Panc1 (cell line): ENCODE measurements around the gene LRP5. TPM values are rescaled to one million over a fixed set of nuclear protein-coding genes. Genes with fewer than 3 reads are reported as not detected.

Experiments used
- ATAC-seq: fragments of 200-7000 bp; cut with Tn5 transposase; 2 replicates; pipeline ENCODE4 v1.9.1; 2020; ENCODE audit warnings: mild to moderate bottlenecking, moderate library complexity
- BruUV-seq: library from RNA; stranded (reverse); fragments of 400-500 nt; replicated peaks from 2 replicates; lab custom pipeline; 2021; lab: Mats Ljungman, UMichigan
- CTCF ChIA-PET: fragments of 300-600 bp; sonication (Branson Sonifier 250); formaldehyde crosslinking; loops from one replicate; lab custom pipeline; 2022; ENCODE audit warnings: antibody characterized with exemption; lab: Charles Lee
- POLR2A ChIA-PET: fragments of 300-600 bp; sonication (Branson Sonifier 250); formaldehyde crosslinking; loops from one replicate; lab custom pipeline; 2022; ENCODE audit warnings: antibody characterized with exemption; lab: Charles Lee
- DNase-seq: peaks from one replicate; pipeline ENCODE4 v3.0.0-alpha.2; 2010; ENCODE audit warnings: low read depth, low spot score
- H3K27ac ChIP-seq: 2 replicates; pipeline ENCODE4 v1.5.1; 2011; ENCODE audit warnings: mild to moderate bottlenecking, low read length, inconsistent platforms
- H3K27me3 ChIP-seq: fragments of 200-500 bp; sonication (Bioruptor generic); 2 replicates; pipeline ENCODE4 v1.6.0; 2014; ENCODE audit warnings: low read length, inconsistent platforms; ENCODE audit not compliant: control insufficient read depth, insufficient read depth
- H3K36me3 ChIP-seq: fragments of 200-500 bp; sonication (Bioruptor generic); 2 replicates; pipeline ENCODE4 v1.5.1; 2014; ENCODE audit warnings: inconsistent platforms, mild to moderate bottlenecking, low read length, moderate library complexity; ENCODE audit not compliant: control insufficient read depth, insufficient read depth
- H3K4me1 ChIP-seq: 2 replicates; pipeline ENCODE4 v1.5.1; 2011; ENCODE audit warnings: inconsistent platforms, mild to moderate bottlenecking, low read length, moderate library complexity; ENCODE audit not compliant: control insufficient read depth, insufficient read depth
- H3K4me3 ChIP-seq, 2 experiments: 2 replicates each; pipeline ENCODE4 v1.5.1; 2011 to 2012; ENCODE audit warnings: low read depth in 2 of 2, low read length in 2 of 2, mild to moderate bottlenecking in 2 of 2, inconsistent platforms in 1 of 2, moderate library complexity in 1 of 2
- H3K9me3 ChIP-seq: fragments of 200-500 bp; sonication (Bioruptor generic); 2 replicates; pipeline ENCODE4 v1.5.1; 2014; ENCODE audit warnings: low read depth, mild to moderate bottlenecking, inconsistent platforms, low read length, moderate library complexity; ENCODE audit not compliant: control insufficient read depth, insufficient read depth
- POLR2AphosphoS5 ChIP-seq: IDR thresholded peaks from 2 replicates; pipeline ENCODE4 v1.6.1; 2012; ENCODE audit warnings: mild to moderate bottlenecking, low read depth, low read length, moderate library complexity
- SIN3A ChIP-seq: IDR thresholded peaks from 2 replicates; pipeline ENCODE4 v1.6.1; 2012; ENCODE audit warnings: low read depth, mild to moderate bottlenecking, low read length, moderate library complexity, borderline replicate concordance; ENCODE audit not compliant: insufficient read depth
- TCF7L2 ChIP-seq: IDR thresholded peaks from 2 replicates; pipeline ENCODE4 v1.6.1; 2011; ENCODE audit warnings: mild to moderate bottlenecking, low read depth, low read length, inconsistent platforms
- in situ Hi-C: cut with HindIII; loops from 2 replicates; pipeline ENCODE4 v1.10.0; 2016; ENCODE audit warnings: low sequenced_read_pairs, low pct_unique_long_range_greater_than_20kb
- intact Hi-C: fragments of 100-400 bp; cut with micrococcal nuclease; formaldehyde crosslinking; loops from one replicate; pipeline ENCODE4 v1.10.0; 2022; ENCODE audit not compliant: unreplicated experiment
- total RNA-seq: library from RNA; stranded (reverse); gene quantifications from one replicate; pipeline ENCODE4 v1.2.1, GENCODE V29; 2021; ENCODE audit not compliant: unreplicated experiment
- TF ChIP-seq, protein P1 (sequence below): fragments of 450-650 bp; IDR thresholded peaks from 2 replicates; pipeline ENCODE4 v1.5.1; 2017; ENCODE audit warnings: mild to moderate bottlenecking
- TF ChIP-seq, protein P2 (sequence below), 2 experiments: IDR thresholded peaks; 2 replicates each; pipeline ENCODE4 v1.6.1; 2011 to 2012; ENCODE audit warnings: low read depth in 2 of 2, control low read depth in 1 of 2, low read length in 1 of 2, mild to moderate bottlenecking in 1 of 2, moderate library complexity in 1 of 2; ENCODE audit not compliant: insufficient read depth in 1 of 2

Gene LRP5
- total RNA-seq, 1 experiment from 2014 or later, result 171 TPM

GRCh38 chr11:68459886-68460740 lies 147.7 kb downstream of the LRP5 start:
- no peaks in the 10 kb centered on the region for H3K9me3 ChIP-seq
- ChIA-PET CTCF (interaction anchor here (0.6 kb wide), 3 partner anchors 9 to 906 kb away, joined by 4 to 7 read pairs (median 4); no protein-coding TSS in a partner anchor), POLR2A (interaction anchor here (0.6 kb wide), 2 partner anchors 340 to 415 kb away, joined by 3 read pairs; no protein-coding TSS in a partner anchor)
- ATAC-seq, result peak; percentile 90
- DNase-seq, result peak; percentile 96
- peak overlapping the region; percentile 57 to 74 for H3K4me3 ChIP-seq
- H3K4me1 ChIP-seq, result peaks cover 38% of the 10 kb centered on the region
- TF ChIP-seq SIN3A (0 out of 2 replicates have a peak, but pooled peaks have one; percentile 48), POLR2AphosphoS5 (peak; percentile 65), TCF7L2 (peak; percentile 55; the same call in 1 of the 2 replicates)
- TF ChIP-seq, protein P1, sequence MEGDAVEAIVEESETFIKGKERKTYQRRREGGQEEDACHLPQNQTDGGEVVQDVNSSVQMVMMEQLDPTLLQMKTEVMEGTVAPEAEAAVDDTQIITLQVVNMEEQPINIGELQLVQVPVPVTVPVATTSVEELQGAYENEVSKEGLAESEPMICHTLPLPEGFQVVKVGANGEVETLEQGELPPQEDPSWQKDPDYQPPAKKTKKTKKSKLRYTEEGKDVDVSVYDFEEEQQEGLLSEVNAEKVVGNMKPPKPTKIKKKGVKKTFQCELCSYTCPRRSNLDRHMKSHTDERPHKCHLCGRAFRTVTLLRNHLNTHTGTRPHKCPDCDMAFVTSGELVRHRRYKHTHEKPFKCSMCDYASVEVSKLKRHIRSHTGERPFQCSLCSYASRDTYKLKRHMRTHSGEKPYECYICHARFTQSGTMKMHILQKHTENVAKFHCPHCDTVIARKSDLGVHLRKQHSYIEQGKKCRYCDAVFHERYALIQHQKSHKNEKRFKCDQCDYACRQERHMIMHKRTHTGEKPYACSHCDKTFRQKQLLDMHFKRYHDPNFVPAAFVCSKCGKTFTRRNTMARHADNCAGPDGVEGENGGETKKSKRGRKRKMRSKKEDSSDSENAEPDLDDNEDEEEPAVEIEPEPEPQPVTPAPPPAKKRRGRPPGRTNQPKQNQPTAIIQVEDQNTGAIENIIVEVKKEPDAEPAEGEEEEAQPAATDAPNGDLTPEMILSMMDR, result no peak
- TSS peak; percentile 99 for BruUV-seq
- in situ Hi-C loops (no loop called here), intact Hi-C loops (no loop called here)
- no peaks in the 10 kb centered on the region for H3K27me3 ChIP-seq
- H3K27ac ChIP-seq, result peak overlapping the region; percentile 95
- peaks cover 5% of the 10 kb centered on the region; the same call in 1 of the 2 replicates for H3K36me3 ChIP-seq

DNA sequence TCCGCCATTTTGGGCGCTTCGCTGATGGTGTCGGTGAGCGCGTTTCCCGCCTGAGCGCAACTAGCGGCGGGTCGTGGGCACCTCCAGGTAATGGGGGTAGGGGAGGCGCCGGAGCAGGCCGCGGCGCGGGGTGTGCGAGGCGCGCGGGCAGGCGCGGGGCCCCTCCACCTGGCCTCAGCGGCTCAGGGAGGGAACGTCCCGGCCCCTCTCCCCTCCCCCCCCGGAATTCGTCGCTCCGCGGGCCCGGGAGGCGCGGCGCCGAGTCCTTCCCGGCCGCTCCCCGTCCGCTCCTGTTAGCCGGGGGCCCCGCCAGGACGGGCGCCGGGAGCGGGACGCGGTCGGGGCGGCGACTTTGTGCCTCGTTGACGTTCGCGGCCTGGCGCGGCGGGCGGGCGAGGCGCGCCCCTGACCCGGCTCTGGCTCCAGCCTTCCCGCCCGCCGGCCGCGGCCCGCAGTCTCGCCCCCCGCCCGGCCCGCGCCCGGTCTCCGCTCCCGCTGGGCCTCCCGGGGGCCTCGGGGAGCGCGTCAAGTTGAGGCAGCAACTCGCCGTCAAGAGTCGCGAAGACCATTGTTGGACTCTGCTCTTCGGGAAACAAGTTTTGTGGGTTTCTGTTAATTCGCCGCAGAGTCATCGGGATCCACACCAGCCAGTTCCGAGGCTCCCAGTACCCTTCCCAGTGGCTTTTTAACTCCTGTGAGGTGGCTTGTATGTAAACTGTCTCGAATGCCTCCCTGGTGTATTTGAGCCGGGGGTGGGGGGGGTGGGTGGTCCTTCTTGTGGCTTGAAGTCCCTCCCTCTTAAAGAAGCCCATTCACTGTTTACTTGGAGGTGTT lies 148.6 kb downstream of the LRP5 start, which contains the start of gene PPP6R3:
PPP6R3 (plus strand) TSS at position 12 of the 834 bp plus-strand sequence. CDS start 76,913 bp downstream, outside the sequence.
- H3K27me3 ChIP-seq, result no peaks in the 10 kb centered on the region
- in situ Hi-C loops, result no loop called here
- H3K27ac ChIP-seq, result peak within 1 kb of the TSS; percentile 95
- intact Hi-C loops, result no loop called here
- H3K4me1 ChIP-seq, result peaks cover 36% of the 10 kb centered on the region
- DNase-seq (no peak), ATAC-seq (peak; percentile 68)
- ChIA-PET CTCF (interaction anchor here (0.6 kb wide), 2 partner anchors 30 to 907 kb away, joined by 4 read pairs; no protein-coding TSS in a partner anchor), POLR2A (interaction anchor here (0.6 kb wide), 1 partner anchor 339 kb away, joined by 3 read pairs; no protein-coding TSS in a partner anchor)
- BruUV-seq, result no TSS peak
- peak within 1 kb of the TSS; percentile 57 to 74 for H3K4me3 ChIP-seq
- no peaks in the 10 kb centered on the region for H3K9me3 ChIP-seq
- peaks cover 5% of the 10 kb centered on the region; the same call in 1 of the 2 replicates for H3K36me3 ChIP-seq
- peak; percentile 17 for TF ChIP-seq POLR2AphosphoS5
- TF ChIP-seq, protein P2, sequence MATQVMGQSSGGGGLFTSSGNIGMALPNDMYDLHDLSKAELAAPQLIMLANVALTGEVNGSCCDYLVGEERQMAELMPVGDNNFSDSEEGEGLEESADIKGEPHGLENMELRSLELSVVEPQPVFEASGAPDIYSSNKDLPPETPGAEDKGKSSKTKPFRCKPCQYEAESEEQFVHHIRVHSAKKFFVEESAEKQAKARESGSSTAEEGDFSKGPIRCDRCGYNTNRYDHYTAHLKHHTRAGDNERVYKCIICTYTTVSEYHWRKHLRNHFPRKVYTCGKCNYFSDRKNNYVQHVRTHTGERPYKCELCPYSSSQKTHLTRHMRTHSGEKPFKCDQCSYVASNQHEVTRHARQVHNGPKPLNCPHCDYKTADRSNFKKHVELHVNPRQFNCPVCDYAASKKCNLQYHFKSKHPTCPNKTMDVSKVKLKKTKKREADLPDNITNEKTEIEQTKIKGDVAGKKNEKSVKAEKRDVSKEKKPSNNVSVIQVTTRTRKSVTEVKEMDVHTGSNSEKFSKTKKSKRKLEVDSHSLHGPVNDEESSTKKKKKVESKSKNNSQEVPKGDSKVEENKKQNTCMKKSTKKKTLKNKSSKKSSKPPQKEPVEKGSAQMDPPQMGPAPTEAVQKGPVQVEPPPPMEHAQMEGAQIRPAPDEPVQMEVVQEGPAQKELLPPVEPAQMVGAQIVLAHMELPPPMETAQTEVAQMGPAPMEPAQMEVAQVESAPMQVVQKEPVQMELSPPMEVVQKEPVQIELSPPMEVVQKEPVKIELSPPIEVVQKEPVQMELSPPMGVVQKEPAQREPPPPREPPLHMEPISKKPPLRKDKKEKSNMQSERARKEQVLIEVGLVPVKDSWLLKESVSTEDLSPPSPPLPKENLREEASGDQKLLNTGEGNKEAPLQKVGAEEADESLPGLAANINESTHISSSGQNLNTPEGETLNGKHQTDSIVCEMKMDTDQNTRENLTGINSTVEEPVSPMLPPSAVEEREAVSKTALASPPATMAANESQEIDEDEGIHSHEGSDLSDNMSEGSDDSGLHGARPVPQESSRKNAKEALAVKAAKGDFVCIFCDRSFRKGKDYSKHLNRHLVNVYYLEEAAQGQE (IDR thresholded peaks at IDR 0.05; ENCODE audit: insufficient read depth in 1 of 2, low read depth in 2 of 2, low read length in 1 of 2), result no peak
- 0 out of 2 replicates have a peak, but pooled peaks have one; percentile 5 for TF ChIP-seq TCF7L2
- TF ChIP-seq, protein P1, result no peak
- TF ChIP-seq SIN3A, result peak; percentile 81; the same call in 1 of the 2 replicates
